ENCODE data around the gene ARFIP2. TPM values are rescaled to one million over a fixed set of nuclear protein-coding genes. Genes with fewer than 3 reads are reported as not detected.

The ARFIP2 gene
- total RNA-seq, 1 donor from 2014 or later, result 51.5 TPM

- no peak for DNase-seq (ENCODE audit: low spot score)
- Mint-ChIP-seq H3K4me1 (ENCODE audit: low read depth) (no peaks in the 10 kb centered on the region), H3K9me3 (no peaks in the 10 kb centered on the region), H3K27ac (no peak overlapping the region), H3K4me3 (no peak overlapping the region), H3K27me3 (ENCODE audit: insufficient read depth) (no peaks in the 10 kb centered on the region), H3K36me3 (ENCODE audit: low read depth) (peaks cover 26% of the 10 kb centered on the region)
- intact Hi-C loops (cut with micrococcal nuclease), result no loop called here
Observed at GRCh38 chr11:6498121-6498520, 17.0 kb upstream of the ARFIP2 start.

- H3K4me3 Mint-ChIP-seq, result no peak within 1 kb of the TSS
- intact Hi-C loops (cut with micrococcal nuclease), result no loop called here
- H3K4me1 Mint-ChIP-seq (ENCODE audit: low read depth), result no peaks in the 10 kb centered on the region
- DNase-seq (ENCODE audit: low spot score), result no peak
- no peaks in the 10 kb centered on the region for H3K27me3 Mint-ChIP-seq (ENCODE audit: insufficient read depth)
- H3K36me3 Mint-ChIP-seq (ENCODE audit: low read depth), result peaks cover 23% of the 10 kb centered on the region
- no peak within 1 kb of the TSS for H3K27ac Mint-ChIP-seq
- H3K9me3 Mint-ChIP-seq, result no peaks in the 10 kb centered on the region
Observed at GRCh38 chr11:6497069-6497839, 16.1 kb upstream of the ARFIP2 start, which contains the start of gene DNHD1. DNHD1 (plus strand) TSS chr11:6497280; CDS start chr11:6498216, 936 bp downstream.

GRCh38 chr11:6489306-6489705, 8.2 kb upstream of the ARFIP2 start:
- H3K4me1 Mint-ChIP-seq (ENCODE audit: low read depth), result no peaks in the 10 kb centered on the region
- no peaks in the 10 kb centered on the region for H3K27me3 Mint-ChIP-seq (ENCODE audit: insufficient read depth)
- H3K9me3 Mint-ChIP-seq, result no peaks in the 10 kb centered on the region
- no peak for DNase-seq (ENCODE audit: low spot score)
- no peak overlapping the region for H3K27ac Mint-ChIP-seq
- no peak overlapping the region for H3K4me3 Mint-ChIP-seq
- peaks cover 21% of the 10 kb centered on the region for H3K36me3 Mint-ChIP-seq (ENCODE audit: low read depth)
- intact Hi-C loops (cut with micrococcal nuclease), result no loop called here

GRCh38 chr11:6488821-6489220, 7.7 kb upstream of the ARFIP2 start:
- Mint-ChIP-seq H3K4me1 (ENCODE audit: low read depth) (no peaks in the 10 kb centered on the region), H3K27ac (no peak overlapping the region), H3K27me3 (ENCODE audit: insufficient read depth) (no peaks in the 10 kb centered on the region), H3K9me3 (no peaks in the 10 kb centered on the region), H3K4me3 (no peak overlapping the region), H3K36me3 (ENCODE audit: low read depth) (peaks cover 19% of the 10 kb centered on the region)
- DNase-seq (ENCODE audit: low spot score), result no peak
- intact Hi-C loops (cut with micrococcal nuclease), result no loop called here

- Mint-ChIP-seq H3K36me3 (ENCODE audit: low read depth) (peaks cover 22% of the 10 kb centered on the region), H3K9me3 (no peaks in the 10 kb centered on the region), H3K27me3 (ENCODE audit: insufficient read depth) (no peaks in the 10 kb centered on the region), H3K27ac (no peak overlapping the region), H3K4me3 (no peak overlapping the region), H3K4me1 (ENCODE audit: low read depth) (peaks cover 3% of the 10 kb centered on the region)
- intact Hi-C loops (cut with micrococcal nuclease), result no loop called here
- no peak for DNase-seq (ENCODE audit: low spot score)
Observed at GRCh38 chr11:6488342-6488741, 7.2 kb upstream of the ARFIP2 start.

- Mint-ChIP-seq H3K27ac (no peak overlapping the region), H3K36me3 (ENCODE audit: low read depth) (peaks cover 30% of the 10 kb centered on the region), H3K27me3 (ENCODE audit: insufficient read depth) (no peaks in the 10 kb centered on the region), H3K4me3 (no peak overlapping the region), H3K9me3 (no peaks in the 10 kb centered on the region), H3K4me1 (ENCODE audit: low read depth) (peaks cover 14% of the 10 kb centered on the region)
- intact Hi-C loops (cut with micrococcal nuclease), result no loop called here
- DNase-seq (ENCODE audit: low spot score), result no peak
Observed at GRCh38 chr11:6486938-6487337, 5.8 kb upstream of the ARFIP2 start.

- Mint-ChIP-seq H3K4me3 (no peak overlapping the region), H3K4me1 (ENCODE audit: low read depth) (peaks cover 14% of the 10 kb centered on the region), H3K9me3 (no peaks in the 10 kb centered on the region), H3K27ac (no peak overlapping the region), H3K36me3 (ENCODE audit: low read depth) (peaks cover 27% of the 10 kb centered on the region), H3K27me3 (ENCODE audit: insufficient read depth) (no peaks in the 10 kb centered on the region)
- no peak for DNase-seq (ENCODE audit: low spot score)
- intact Hi-C loops (cut with micrococcal nuclease), result no loop called here
Observed at GRCh38 chr11:6486256-6486655, 5.1 kb upstream of the ARFIP2 start.

GRCh38 chr11:6485661-6486060, 4.5 kb upstream of the ARFIP2 start:
- Mint-ChIP-seq H3K27ac (no peak overlapping the region), H3K36me3 (ENCODE audit: low read depth) (peaks cover 27% of the 10 kb centered on the region), H3K9me3 (no peaks in the 10 kb centered on the region), H3K4me1 (ENCODE audit: low read depth) (peaks cover 20% of the 10 kb centered on the region), H3K4me3 (no peak overlapping the region), H3K27me3 (ENCODE audit: insufficient read depth) (no peaks in the 10 kb centered on the region)
- no peak for DNase-seq (ENCODE audit: low spot score)
- intact Hi-C loops (cut with micrococcal nuclease), result no loop called here

GRCh38 chr11:6483015-6483414, 1.9 kb upstream of the ARFIP2 start:
- H3K4me3 Mint-ChIP-seq, result peak overlapping the region; percentile 94
- H3K27ac Mint-ChIP-seq, result peak overlapping the region; percentile 70
- intact Hi-C loops (cut with micrococcal nuclease), result loop anchor here (5.0 kb wide), 2 partner anchors 161 to 796 kb away; partner anchors contain the start of genes CAVIN3, TRIM22 and TRIM5
- H3K36me3 Mint-ChIP-seq (ENCODE audit: low read depth), result peaks cover 26% of the 10 kb centered on the region
- no peaks in the 10 kb centered on the region for H3K27me3 Mint-ChIP-seq (ENCODE audit: insufficient read depth)
- no peaks in the 10 kb centered on the region for H3K9me3 Mint-ChIP-seq
- no peak for DNase-seq (ENCODE audit: low spot score)
- H3K4me1 Mint-ChIP-seq (ENCODE audit: low read depth), result peaks cover 40% of the 10 kb centered on the region

GRCh38 chr11:6482441-6482840, 1.3 kb upstream of the ARFIP2 start:
- Mint-ChIP-seq H3K27me3 (ENCODE audit: insufficient read depth) (no peaks in the 10 kb centered on the region), H3K4me1 (ENCODE audit: low read depth) (peaks cover 40% of the 10 kb centered on the region), H3K36me3 (ENCODE audit: low read depth) (peaks cover 30% of the 10 kb centered on the region), H3K27ac (peak overlapping the region; percentile 70), H3K9me3 (no peaks in the 10 kb centered on the region), H3K4me3 (peak overlapping the region; percentile 94)
- DNase-seq (ENCODE audit: low spot score), result no peak
- intact Hi-C loops (cut with micrococcal nuclease), result loop anchor here (5.0 kb wide), 2 partner anchors 160 to 795 kb away; partner anchors contain the start of genes CAVIN3, TRIM22 and TRIM5

- no peak for DNase-seq (ENCODE audit: low spot score)
- intact Hi-C loops (cut with micrococcal nuclease), result loop anchor here (1.0 to 5.0 kb wide), 12 partner anchors 43 to 795 kb away; partner anchors contain the start of genes APBB1, CAVIN3, FHIP1B and ILK
- Mint-ChIP-seq H3K36me3 (ENCODE audit: low read depth) (peaks cover 35% of the 10 kb centered on the region), H3K4me1 (ENCODE audit: low read depth) (peaks cover 40% of the 10 kb centered on the region), H3K9me3 (no peaks in the 10 kb centered on the region), H3K27me3 (ENCODE audit: insufficient read depth) (no peaks in the 10 kb centered on the region), H3K27ac (peak overlapping the region; percentile 94), H3K4me3 (peak overlapping the region; percentile 94)
Observed at GRCh38 chr11:6481924-6482275, 769 bp upstream of the ARFIP2 start.

GRCh38 chr11:6480299-6480914, 724 bp downstream of the ARFIP2 start:
- Mint-ChIP-seq H3K4me1 (ENCODE audit: low read depth) (peaks cover 40% of the 10 kb centered on the region), H3K27me3 (ENCODE audit: insufficient read depth) (no peaks in the 10 kb centered on the region), H3K27ac (peak overlapping the region; percentile 94), H3K36me3 (ENCODE audit: low read depth) (peaks cover 37% of the 10 kb centered on the region), H3K9me3 (no peaks in the 10 kb centered on the region), H3K4me3 (peak overlapping the region; percentile 94)
- intact Hi-C loops (cut with micrococcal nuclease), result loop anchor here (2.0 to 5.0 kb wide), 4 partner anchors 42 to 793 kb away; partner anchors contain the start of genes CAVIN3, TRIM22 and TRIM5
- DNase-seq (ENCODE audit: low spot score), result no peak

GRCh38 chr11:6476571-6476970, 4.6 kb downstream of the ARFIP2 start:
- Mint-ChIP-seq H3K36me3 (ENCODE audit: low read depth) (peaks cover 23% of the 10 kb centered on the region), H3K27ac (peak overlapping the region; percentile 40), H3K4me3 (no peak overlapping the region), H3K9me3 (no peaks in the 10 kb centered on the region), H3K27me3 (ENCODE audit: insufficient read depth) (peaks cover 4% of the 10 kb centered on the region), H3K4me1 (ENCODE audit: low read depth) (peaks cover 35% of the 10 kb centered on the region)
- intact Hi-C loops (cut with micrococcal nuclease), result no loop called here
- DNase-seq (ENCODE audit: low spot score), result no peak

Data from activated T-helper 1 cell treated with anti-CD3 and anti-CD28 coated beads, Interleukin-12 subunit alpha, Interleukin-12 subunit beta, Interleukin-2, Interleukin-4 antibody, amounts not matched to agents 30 ng/mL and 10 ng/mL and 1 ng/mL, durations not matched to agents 14 hours and 24 hours and 36 hours (primary cell).